ENCODE results near the gene FLNB.

FLNB gene

DNA sequence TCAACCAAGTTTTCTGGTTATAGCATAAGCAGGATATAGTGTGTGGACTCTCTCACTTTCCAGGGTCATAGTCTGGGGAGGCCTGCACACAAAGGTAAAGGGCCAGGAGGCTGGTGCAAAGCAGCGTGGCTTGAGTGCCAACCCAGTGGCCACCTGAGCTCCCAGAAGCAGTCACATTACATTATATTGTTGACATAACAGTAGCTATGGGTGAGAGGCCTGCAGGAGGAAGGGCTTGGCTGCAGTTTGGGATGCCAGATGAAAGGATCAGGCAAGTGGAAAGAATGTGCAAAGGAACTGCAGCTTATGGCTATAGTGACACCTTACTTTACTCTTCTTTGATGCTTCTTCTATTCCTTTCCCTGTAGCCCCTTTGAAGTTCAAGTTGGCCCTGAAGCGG is 96.5 kb downstream of the FLNB start:
- no peak for DNase-seq (ENCODE audit: low spot score)

DNA sequence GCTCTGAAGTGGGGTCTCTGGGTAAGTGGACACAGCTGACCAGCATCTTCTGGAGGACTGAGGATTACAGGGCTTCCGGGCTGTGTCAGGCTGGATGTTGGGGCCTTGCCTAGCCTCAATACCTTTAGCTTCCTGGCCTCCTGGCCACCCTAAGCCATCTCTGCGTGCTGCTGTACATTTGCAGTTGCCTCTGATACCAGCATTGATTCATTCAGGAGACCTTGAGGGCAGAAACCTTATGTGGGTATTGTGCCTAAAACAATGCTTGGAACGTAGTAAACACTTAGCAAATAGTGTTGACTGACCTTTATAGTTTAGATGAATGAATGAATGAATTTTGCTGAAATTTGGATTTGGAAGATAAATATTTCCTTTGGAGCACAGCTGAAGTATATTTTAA is 97.0 kb downstream of the FLNB start:
- DNase-seq (ENCODE audit: low spot score): no peak

DNA sequence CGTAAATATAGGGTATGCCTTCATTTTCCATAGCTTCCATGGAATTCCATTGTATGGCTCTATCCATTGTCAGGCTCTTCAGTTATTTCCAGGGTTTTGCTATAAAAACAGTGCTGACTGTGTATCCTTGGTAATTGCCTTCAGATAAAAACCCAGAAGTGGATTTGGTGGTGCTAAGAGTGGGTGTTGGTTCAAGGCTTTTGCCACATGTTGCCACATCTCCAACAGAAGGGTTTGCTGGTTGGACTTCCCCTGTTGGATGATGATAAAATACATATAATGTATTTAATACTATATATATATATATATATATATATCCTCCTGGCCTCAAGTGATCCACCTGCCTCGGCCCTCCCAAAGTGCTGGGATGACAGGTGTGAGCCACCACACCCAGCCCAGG is 97.8 kb downstream of the FLNB start:
- no peak for DNase-seq (ENCODE audit: low spot score)

DNA sequence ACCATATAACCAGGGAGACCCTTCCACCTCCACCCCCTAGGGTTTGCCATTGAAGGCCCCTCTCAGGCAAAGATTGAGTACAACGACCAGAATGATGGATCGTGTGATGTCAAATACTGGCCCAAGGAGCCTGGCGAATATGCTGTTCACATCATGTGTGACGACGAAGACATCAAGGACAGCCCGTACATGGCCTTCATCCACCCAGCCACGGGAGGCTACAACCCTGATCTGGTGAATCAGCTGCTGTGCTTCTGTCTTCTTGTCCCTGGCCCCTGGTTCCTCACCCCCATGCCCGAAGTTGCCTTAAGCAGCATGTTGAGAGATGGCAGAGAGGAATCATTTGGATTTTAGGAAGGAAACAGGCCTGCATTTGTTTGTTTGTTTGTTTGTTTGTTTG is 98.4 kb downstream of the FLNB start:
- DNase-seq (ENCODE audit: low spot score): no peak

DNA sequence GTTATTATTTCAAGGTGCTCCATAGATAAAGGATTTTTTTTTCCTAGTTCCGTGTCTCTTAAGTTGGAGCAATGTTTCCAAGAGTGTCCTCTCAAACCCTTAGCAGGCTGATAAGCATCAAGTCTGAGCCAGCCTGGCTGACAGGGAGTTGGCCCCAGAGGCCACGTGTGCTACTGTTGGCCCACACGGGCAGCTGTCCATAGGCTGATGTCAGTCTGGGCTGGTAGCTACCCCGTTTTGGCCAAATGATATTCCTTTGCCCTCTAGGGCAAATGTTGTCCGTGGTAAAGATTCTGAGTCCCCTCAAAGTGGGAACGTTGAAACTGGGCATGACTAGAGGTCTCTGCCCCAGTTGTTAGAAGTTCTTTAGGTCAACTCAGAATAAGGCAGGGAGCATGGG is 99.4 kb downstream of the FLNB start:
- DNase-seq (ENCODE audit: low spot score): no peak

DNA sequence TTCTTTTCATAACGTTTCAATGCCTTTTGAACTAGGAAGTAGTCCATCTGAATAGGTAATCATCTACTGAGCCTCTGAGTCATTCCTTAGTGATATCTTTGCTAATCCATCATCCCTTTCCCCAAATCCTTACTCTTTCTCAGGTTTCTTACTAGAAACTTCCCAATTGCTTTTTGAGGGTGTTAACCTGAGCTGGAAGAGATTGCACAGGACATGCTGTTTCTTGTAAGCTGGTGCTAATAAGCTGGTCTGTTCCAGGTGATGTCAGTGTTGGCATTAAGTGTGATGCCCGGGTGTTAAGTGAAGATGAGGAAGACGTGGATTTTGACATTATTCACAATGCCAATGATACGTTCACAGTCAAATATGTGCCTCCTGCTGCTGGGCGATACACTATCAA is 101.5 kb downstream of the FLNB start:
- DNase-seq (ENCODE audit: low spot score): no peak

DNA sequence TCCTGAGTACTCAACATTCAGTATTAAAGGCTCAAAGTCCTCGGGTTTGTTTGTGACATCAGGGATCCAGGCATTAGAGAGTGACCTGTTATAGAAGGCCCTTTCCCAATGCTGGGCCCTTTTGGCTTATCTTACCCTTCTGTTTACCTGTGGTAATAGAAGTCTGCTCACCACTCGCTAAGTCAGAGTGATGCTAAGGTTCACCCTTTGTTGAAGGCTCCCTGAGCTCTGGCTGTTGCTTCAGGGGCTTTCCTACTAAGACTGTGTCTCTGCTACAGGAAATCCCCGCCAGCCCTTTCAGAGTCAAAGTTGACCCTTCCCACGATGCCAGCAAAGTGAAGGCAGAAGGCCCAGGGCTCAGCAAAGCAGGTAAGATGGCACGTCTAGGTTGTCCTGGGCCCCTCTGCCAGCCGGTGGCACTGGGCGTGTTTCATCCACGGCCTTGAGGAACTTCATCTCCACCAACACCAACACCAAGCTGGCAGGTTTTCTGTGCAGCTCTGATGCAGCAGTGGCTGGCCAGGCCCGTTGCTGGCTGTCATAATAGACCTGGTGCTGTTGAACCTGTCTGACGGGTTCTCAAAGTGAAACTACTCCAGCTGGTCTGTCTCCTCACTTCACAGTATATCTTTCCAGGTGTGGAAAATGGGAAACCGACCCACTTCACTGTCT is 103.4 kb downstream of the FLNB start:
- DNase-seq (ENCODE audit: low spot score): no peak

DNA sequence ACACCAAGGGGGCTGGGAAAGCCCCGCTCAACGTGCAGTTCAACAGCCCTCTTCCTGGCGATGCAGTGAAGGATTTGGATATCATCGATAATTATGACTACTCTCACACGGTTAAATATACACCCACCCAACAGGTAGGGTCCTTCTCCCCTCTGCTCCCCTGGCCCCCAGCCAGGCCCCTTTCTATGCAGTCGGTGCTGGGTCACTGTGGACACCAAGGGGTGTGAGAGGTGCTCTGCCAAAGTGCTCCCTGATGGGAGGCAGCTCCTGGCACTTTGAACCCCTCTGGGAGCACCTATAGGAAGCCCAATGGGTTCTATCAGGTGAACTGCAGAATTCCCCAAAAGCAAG is 103.9 kb downstream of the FLNB start:
- no peak for DNase-seq (ENCODE audit: low spot score)

DNA sequence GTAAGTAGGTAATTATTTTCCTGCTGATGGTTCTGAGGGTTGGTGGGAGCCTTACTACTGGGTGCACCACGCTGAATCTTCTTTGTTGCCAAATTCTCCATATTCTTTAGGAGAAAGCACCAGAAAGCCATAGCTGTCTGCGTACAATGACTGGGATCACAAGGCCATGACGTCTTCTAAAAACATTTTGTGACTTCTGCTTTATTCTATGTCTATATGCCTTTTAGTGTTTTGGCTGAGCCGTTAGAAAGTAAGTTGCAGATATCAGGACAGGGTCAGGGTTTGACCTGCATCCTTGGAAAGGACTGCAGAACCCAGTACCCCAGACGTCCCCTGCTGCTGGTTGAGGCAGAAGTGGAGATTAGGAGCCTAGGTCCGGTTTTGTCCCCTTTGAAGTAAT is 107.0 kb downstream of the FLNB start:
- no peak for DNase-seq (ENCODE audit: low spot score)

DNA sequence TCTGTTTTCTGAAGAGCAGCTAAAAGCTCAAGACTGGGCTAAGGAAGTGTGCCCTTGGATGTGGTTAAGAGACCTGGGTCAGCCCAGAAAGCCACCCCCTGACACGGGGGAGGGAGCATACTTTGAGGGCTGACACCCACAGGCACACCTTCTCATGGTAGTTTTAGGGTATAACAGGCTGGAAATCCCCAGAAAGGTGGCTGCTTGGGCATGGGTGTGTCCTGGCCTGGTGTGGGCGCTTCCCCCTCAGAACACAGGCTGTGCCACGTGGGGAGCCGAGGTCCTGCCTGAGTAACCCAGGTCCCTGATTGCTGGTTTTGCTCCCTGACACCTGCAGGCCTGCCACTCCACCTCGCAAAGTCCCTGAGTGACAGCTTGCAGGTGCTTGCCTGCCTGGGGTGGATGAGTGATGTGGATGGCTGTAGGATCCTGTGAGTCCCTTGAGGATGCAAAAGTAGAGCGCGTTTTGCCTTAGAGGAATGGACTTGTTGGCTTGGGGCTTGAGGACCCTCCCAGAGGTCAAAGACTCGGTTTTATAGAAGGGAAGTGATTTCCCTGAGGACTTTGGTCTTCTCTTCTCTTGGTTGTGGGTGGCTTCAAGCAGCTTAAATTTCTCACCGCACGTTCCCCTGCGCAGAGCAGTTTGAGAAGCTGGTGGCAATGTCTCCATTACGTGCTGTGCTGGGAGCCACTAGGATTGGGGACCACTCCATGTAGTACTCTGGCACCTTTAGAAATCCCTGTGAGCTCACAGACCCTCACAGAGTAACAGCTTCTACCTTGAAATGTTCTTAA is 108.1 kb downstream of the FLNB start:
- DNase-seq (ENCODE audit: low spot score): no peak

DNA sequence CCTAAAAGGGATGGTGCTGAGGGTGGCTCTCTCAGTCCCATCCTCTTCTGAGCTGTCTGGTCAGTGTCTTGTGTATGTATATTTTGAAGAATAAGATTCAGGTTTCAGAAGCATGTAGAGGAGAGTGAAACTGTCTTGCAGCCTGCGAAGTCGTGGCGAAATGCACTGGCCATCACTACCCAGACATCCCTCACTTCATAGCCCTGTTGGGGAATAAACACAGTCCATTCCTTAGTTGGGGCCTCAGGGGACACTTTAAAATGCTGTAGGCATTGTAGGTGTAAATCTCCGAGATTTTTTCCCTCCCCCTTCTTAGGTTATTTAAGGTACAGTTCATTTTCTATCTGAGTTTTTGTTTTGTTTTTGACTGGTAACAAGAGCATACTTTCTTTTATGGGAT is 108.8 kb downstream of the FLNB start:
- no peak for DNase-seq (ENCODE audit: low spot score)

DNA sequence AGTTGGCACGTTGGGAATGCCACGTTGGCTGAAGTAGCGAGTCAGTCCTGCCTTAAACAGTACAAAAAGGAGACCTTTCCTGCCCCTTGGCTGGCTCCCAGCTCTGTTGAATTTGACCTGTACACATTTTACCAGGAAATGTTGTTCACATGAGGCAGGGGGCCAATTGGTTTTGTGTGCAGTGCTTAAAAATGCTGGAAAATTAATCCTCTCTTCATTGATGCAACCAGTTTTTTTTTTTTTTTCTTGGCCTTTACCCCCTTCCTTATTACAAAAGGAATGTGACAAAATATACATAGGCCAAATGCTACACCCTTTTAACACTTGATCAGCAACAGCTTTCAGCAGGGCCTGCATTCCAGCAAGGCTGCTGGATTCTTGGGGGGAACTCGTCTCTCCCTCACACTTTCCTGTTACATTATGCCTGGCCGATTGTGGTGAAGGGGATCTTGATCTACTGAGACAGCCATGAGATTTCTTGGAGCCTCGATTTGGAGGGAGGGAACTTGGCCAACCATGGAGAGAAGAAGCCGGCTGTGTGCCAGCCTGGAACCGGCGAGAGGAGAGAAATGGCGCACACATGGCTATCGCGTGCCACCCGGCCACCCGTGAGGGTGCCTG is 109.4 kb downstream of the FLNB start:
- no peak for DNase-seq (ENCODE audit: low spot score)

DNA sequence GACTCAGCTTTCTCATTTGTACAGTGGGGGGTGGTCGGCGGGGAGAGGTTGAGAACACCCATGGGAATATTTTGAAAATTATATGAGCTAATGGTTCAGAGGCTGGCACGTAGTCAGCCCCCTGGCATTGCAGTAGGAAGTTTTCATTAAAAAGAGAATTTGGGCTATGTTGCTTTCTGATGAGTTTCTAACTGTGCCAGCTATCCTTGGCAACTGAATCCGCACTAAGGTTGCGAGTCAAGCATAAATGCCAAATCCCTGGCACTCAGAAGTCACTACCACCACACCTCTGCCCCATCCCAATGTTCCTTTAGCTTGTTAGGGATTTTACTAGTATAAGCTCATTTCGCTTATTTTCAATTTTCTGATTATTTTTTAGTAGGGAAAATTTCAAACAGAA is 111.0 kb downstream of the FLNB start:
- no peak for DNase-seq (ENCODE audit: low spot score)

DNA sequence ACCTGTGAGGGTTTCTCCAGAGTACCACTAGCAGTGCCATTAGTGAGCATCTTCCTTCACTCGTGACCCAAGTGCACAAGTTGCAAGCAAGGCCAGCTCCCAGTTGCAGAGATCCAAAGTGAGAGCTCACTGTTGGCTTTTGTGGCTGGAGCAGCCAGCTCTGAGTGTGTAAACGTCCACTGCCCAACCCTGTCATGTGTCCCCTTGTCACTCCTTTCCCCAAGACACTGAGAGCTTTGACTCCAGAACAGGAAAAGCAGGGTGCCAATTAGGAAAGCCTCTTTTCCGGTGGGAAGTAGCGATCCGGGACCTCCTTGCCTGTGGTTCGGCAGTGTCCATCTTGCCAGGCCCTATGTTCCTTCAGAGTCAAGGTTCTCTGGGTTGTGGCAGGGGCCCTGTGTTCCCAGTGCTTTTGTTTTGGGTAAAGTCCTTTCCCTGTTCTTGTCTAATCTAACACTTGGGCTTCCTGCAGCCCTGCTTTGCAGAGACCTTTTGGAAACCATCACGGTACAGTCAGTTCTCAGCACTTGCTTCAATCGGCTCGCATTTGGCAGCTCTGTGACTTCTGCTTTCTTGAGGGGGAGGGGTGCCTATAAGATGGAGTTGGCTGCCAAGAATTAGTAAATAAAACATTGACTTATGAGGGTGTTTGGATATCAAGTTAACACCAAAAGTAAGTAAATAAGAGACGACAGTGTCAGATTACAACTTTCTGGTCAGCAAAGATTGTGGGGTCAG is 112.0 kb downstream of the FLNB start:
- DNase-seq (ENCODE audit: low spot score): no peak

DNA sequence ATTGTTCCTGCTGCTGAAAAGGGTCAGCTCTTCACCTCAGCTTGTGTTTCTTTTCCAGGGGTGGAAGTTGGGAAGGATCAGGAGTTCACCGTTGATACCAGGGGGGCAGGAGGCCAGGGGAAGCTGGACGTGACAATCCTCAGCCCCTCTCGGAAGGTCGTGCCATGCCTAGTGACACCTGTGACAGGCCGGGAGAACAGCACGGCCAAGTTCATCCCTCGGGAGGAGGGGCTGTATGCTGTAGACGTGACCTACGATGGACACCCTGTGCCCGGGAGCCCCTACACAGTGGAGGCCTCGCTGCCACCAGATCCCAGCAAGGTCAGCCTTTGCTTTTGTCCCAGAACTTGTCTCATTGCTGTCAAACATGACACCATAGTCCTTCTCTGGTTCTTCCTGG is 113.0 kb downstream of the FLNB start:
- no peak for DNase-seq (ENCODE audit: low spot score)

DNA sequence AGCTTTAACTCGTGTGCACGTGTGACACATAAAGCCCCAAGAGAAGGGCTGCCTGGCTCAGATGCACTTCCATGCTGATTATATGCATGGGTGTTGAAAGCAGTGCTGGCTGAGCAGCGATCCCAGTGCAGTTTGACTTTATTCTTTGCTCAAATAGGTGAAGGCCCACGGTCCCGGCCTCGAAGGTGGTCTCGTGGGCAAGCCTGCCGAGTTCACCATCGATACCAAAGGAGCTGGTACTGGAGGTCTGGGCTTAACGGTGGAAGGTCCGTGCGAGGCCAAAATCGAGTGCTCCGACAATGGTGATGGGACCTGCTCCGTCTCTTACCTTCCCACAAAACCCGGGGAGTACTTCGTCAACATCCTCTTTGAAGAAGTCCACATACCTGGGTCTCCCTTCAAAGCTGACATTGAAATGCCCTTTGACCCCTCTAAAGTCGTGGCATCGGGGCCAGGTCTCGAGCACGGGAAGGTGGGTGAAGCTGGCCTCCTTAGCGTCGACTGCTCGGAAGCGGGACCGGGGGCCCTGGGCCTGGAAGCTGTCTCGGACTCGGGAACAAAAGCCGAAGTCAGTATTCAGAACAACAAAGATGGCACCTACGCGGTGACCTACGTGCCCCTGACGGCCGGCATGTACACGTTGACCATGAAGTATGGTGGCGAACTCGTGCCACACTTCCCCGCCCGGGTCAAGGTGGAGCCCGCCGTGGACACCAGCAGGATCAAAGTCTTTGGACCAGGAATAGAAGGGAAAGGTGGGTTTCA is 114.9 kb downstream of the FLNB start:
- no peak for DNase-seq (ENCODE audit: low spot score)

DNA sequence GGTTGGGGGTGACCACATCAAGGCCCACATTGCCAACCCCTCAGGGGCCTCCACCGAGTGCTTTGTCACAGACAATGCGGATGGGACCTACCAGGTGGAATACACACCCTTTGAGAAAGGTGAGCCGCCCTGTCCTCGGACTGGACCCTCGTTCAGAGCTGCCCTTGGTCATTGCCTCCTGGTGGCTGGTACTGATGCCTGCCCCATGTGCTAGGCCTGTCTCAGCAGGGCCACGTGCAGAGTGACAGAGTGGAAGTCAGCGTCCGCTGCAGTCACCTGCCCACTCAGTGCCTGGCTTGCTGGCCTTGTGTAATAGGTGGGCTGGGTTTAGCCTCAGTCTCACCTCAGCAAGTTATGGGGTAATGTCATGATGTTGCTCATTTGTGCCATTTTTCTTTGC is 116.2 kb downstream of the FLNB start:
- no peak for DNase-seq (ENCODE audit: low spot score)

DNA sequence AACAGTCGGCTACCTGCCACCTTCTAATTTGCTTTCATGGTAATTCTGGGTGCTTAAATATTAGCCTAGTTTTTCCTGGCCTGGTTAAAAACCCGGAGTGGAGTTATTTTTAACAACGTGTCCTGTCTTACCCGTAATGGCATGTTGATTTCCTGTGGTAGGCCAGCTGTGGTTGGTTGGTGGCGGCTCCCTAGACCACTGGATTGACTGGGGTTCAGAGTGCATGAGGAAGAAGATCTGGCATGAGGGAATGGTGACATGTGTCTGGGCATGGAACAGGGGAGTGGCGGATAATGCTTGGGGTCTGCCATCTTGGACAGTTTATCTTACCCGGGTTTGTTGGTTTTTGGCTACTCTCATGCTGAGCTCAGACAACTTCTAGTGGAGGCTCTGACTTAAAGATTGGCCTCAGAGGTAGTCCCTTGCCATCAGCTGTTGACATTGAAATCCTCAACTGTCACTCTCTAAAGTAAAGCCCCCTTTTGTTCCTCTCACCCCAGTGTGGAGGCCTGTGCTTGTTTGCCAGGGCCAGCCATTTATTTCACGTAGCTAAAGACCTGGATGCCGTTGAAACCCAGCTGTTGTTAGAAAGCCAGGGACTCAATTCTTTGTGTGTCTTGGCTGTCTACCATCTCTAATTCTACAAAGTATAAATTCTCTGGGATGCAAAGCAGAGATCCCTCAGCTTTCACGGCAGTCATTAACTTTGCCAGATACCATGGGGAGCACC is 121.0 kb downstream of the FLNB start:
- DNase-seq (ENCODE audit: low spot score): no peak

DNA sequence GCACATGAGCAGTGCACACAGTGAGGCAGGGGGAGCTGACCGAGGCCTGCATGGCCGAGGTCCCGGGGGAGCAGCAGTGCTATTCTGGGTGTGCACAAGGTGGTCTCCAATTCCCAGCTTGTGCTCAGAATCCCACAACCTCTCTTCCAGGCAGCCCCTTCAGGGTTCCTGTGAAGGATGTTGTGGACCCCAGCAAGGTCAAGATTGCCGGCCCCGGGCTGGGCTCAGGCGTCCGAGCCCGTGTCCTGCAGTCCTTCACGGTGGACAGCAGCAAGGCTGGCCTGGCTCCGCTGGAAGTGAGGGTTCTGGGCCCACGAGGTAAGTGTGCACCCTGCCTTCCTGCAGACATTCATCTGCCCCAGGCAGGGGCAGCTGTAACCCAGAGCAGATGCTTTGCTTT is 122.4 kb downstream of the FLNB start:
- no peak for DNase-seq (ENCODE audit: low spot score)

DNA sequence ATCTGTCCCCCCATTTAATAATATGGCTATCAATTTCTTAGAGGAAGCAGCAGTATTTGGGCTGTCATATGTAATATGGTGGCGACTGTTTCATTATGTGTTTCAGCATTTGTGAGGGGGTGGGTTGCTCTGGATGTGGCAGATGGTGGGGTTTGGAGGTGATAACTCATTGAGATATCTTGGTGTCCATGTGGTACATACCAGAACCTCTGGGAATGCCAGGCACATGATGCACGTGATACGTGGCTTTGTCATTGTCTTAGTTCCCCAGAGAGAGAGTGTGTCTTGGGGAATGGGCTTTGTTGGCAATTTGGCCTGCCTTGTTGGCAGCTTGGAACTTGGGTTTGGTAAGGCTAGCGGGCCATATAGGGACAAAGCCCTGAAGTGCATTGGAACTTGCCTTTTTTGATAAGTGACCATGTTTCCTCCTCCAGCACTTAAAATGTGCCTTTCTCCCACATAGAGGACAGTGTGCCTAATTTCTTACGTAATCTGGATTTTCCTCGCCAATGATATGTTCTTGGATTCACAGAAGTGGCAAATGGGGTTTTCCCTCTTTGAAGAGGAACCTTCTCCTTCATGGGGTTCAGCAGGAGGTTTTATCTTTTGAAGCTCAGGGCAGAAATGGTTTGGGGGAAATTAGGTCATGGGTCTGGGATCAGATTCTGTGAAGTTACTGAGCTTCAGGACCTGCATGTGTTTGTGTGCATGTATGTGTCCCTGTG is 123.0 kb downstream of the FLNB start:
- no peak for DNase-seq (ENCODE audit: low spot score)

Measured in SK-N-DZ (cell line).